HG03575 (cell line): ENCODE data around the gene PSMB2.

Experiments used
- ATAC-seq: cut with Tn5 transposase; IDR thresholded peaks from one replicate; pipeline ENCODE4 v1.9.1; 2021; ENCODE audit not compliant: unreplicated experiment, insufficient number of reproducible peaks, low FRiP score; ENCODE audit errors: extremely low read depth

PSMB2 gene

DNA sequence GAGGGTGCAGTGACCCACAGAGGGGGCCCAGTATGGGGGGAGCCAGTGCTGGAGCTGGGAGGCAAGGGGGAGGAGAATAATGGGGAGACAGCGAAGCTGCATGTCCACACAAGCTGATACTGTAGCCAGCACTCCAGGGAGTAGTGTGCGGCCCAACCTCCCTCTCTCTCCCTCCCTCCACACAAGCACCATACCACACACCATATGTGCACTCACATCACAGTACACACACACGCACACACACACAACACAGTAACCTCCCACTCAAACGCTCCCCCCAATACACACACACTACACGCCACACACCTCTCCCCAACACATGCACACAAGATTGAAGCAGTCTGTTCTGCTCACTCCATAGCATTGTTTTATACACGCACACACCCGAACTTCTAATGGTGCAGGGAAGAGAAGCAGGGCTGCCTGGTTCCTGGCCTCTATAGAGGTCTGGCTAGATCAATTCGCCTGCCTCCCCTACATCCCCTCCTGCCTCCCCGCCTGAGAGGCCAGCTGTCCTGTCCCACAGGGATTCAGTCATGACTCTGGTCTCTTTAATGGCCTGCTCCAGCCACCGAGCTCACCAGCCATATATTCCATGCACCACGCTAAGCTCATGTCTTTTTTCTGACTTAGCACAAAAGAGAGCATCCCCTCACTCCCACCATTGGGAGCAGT lies 79.9 kb downstream of the PSMB2 start:
- ATAC-seq, result no peak

DNA sequence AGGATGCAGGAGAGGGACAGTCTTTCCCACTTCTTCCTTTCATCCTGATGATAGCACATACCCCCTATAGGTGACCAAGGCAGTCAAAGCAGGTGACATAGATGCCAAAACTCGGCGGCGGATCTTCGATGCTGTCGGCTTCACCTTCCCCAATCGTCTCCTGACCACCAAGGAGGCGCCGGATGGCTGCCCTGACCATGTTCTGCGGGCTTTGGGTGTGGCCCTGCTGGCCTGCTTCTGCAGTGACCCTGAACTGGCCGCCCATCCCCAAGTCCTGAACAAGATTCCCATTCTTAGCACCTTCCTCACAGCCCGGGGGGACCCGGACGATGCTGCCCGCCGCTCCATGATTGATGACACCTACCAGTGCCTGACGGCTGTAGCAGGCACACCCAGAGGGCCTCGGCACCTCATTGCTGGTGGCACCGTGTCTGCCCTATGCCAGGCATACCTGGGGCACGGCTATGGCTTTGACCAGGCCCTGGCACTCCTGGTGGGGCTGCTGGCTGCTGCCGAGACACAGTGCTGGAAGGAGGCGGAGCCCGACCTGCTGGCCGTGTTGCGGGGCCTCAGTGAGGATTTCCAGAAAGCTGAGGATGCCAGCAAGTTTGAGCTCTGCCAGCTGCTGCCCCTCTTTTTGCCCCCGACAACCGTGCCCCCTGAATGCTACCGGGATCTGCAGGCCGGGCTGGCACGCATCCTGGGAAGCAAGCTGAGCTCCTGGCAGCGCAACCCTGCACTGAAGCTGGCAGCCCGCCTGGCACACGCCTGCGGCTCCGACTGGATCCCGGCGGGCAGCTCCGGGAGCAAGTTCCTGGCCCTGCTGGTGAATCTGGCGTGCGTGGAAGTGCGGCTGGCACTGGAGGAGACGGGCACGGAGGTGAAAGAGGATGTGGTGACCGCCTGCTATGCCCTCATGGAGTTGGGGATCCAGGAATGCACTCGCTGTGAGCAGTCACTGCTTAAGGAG lies 80.8 kb downstream of the PSMB2 start:
- ATAC-seq, result no peak

DNA sequence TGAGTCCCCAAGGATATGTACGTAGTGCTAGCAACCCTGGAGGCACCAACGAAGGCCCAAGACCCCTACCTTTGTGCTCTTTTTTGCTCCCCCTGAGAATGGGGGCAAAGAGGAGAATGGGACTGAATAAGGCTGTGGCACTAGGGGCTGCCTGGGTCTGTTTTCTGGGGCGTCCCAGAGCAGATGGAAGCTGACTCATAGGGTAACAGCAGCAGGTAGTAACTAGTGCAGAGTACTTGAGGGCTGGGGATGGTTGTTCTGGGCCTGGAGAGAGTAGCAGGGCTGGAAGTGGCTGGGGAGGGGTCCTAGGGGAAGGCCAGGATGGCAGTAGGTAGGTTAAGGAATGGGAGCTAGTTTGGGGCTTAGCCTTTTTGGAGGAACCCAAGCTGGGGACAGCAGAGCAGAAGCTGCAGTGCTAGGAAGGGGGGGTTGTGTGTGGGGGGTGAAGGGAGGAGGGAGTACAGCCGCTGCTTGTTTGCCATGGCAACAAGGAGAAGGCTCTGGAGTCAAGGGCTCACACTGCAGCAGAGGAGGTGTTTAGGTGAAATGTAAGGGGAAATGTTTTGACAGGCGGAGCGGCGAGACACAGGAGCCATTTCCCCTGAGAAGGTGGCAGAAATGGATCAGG lies 81.9 kb downstream of the PSMB2 start:
- ATAC-seq, result no peak

DNA sequence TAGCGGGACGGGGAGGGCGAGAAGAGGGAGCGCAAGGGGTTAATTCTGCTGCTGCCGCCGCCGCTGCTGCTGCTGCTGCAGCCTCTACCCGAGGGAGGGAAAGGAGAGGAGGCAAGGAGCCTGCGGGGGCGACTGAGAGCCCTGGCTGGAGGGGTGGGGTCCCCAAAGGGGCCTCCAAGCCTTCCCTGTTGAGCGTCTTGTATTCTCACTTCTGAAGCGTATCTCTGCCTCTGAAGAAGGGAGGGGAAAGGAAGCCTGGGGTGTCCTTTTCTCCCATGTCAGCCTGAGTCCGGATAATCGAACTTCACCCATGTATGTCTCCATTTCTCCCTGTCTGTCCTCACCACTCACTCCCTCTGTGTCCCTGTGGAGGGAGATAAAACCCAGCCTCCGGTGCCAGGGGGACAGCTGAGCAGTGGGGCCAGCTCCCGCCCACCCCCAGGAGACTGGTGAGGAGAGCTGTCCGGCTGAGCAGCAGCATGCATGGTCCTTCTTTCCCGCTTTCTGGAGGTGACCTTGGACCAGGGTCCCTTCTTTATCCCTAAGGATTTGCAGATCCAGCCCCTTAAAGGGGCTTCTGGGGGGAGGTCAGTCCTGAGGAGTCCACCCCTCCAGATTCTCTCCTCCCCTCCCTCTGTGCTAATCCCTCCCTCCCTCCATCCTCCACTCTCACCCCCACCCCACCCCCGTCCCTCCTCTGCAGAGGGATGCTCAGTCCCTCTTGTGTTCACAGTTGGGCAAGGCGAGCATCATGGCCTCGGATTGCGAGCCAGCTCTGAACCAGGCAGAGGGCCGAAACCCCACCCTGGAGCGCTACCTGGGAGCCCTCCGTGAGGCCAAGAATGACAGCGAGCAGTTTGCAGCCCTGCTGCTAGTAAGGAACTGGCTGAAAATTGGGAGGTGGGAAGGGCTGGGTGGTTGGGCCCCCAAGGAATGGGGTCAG lies 82.7 kb downstream of the PSMB2 start:
- ATAC-seq, result no peak

DNA sequence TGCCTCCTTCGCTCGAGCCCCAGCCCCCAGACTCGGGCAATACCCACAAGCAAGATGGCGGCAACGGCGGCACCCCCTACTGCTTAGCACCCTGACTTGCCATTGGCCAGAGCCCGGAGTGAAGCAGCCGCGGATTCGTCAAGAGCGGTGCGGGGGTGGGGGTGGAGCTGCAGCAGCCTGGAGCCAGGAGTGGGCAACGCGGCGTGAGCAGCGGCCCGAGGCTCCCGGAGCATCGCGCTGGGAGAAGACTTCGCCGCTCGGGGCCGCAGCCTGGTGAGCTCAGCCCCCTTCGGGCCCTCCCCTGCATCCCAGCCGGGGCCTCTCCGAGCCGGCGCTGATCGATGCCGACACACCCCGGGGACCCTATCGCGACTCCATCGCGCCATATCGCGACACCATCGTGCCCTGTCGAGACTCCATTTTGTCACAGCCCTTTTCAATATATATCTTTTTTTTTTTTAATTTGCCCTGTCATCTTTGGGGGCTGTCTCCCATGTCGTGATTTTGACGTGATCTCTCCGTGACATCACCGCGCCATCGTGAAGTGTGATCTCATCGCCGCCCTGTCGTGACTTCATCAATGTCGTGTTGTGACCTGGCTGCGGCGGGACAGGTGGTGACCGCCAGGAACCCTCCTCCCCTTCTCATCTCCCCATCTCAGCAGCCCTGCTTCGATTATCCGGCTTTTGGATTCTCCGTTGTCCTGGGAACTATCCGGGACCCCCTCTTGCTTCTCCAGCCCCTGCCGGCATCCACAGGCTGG lies 83.5 kb downstream of the PSMB2 start, which contains the start of gene NCDN:
Gene NCDN, plus strand, starts transcription at position 189 of the 763 bp plus-strand sequence. Its CDS starts 392 bp downstream, at position 581.
- no peak for ATAC-seq

DNA sequence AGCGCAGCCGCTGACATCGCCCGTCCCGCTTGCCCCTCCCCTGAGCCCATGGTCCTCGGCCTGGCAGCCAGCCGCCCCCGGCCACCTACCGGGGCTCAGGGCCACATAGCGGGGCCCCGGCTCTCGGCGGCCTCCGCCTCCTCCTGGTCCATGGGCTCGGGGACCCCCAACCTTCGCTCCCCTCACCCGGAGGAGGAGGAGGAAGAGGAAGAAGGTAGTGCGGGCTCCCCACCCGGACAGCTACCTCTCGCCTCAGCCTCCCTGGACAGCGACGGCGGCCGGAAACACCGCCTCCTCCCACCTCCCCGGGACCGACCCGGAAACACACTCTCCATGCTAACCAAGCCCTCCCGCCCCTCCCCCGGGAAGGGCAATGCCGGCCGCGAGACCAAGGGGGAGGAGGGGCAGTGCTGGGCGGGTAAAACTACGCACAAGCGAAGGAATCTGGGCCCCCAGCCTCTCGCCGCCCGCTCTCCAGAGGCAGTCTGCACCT lies 84.2 kb downstream of the PSMB2 start, which contains the start of gene KIAA0319L:
Gene KIAA0319L, minus strand, starts transcription at position 286 of the 493 bp plus-strand sequence. CDS start 2,912 bp downstream, outside the sequence.
- no peak for ATAC-seq

DNA sequence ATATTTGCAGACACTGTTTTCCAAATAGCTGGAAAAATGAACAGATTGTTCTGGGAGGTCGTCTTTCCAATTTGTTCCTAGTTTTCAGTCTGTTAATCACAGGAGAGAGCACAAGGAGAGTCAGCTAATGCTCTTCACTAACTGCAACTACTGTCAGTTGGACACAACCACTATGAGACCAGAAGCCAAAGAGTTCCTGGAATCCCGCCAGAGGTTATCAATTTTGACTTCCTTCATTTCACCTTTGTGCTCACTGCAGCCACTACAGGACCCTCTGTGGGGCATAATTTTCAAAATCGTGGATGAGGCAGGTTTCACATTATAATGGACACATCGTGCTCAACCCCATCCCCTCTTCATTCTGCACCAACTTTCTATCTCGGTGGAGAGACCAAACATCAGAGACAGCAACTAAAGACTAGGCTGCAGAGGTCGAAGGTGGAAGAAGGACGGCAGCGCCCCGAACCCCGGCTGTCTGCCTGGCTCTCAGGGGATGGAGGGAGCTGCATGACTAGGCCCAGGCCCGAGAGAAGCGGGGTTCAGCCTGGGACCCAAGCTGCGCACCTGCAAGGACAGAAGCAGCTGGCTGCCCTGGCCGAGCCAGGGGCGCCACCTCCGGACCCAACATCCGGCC lies 84.7 kb downstream of the PSMB2 start:
- no peak for ATAC-seq

DNA sequence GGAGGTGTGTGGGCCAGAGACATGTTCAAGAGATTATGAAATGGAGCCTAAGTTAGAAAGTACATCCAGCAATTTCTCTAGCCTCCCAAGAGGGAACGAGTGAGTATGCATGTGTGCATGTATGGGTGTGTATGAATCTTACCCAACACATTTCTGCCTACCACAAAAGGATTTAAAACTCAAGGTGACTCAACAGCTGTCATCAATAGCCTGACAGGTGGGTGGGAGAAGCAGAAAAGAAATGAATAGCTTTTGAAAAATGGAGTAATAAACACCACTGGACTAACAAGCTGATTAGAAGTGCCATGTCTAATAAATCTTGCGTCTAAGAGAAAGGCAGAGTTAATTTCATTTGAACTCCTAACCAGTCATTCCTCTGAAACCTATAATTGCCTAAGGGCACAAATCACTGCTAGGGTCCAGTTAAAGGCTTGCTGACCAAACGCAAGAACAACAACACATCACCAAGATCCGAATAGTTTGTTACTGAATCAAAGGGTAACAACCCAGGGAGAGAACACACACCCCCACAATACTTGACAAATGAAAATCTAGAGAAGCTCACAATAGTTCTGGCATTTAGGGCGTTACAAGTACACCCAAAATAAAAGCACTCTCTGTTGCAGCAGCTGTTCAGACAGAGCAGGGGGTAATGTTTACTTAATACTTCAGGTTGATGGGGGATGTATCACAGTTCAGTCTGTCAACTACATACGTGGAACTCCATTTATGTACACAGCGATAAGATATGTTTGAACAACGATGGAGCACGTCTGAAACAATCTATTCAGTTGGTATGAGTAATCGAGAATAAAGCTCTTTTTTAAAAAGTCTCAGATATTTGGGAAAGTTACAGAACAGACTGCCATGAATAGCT lies 85.5 kb downstream of the PSMB2 start:
- ATAC-seq, result no peak

DNA sequence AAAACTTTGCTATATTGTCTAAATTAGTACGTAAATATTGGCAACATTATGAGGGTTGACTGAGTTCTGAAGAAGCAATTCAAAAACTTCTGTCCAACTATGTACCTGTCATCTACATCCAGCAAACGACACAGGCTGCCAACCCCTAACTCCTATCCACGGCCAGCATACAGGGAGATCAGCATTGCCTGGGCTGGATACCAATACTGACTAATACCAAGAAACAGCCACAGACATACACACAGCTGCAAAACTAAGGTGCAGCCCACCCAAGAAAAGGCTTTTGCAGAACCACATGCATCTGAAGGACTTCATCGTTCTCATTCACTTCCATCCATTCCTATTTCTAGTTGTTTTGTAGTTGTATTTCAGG lies 86.1 kb downstream of the PSMB2 start:
- no peak for ATAC-seq

DNA sequence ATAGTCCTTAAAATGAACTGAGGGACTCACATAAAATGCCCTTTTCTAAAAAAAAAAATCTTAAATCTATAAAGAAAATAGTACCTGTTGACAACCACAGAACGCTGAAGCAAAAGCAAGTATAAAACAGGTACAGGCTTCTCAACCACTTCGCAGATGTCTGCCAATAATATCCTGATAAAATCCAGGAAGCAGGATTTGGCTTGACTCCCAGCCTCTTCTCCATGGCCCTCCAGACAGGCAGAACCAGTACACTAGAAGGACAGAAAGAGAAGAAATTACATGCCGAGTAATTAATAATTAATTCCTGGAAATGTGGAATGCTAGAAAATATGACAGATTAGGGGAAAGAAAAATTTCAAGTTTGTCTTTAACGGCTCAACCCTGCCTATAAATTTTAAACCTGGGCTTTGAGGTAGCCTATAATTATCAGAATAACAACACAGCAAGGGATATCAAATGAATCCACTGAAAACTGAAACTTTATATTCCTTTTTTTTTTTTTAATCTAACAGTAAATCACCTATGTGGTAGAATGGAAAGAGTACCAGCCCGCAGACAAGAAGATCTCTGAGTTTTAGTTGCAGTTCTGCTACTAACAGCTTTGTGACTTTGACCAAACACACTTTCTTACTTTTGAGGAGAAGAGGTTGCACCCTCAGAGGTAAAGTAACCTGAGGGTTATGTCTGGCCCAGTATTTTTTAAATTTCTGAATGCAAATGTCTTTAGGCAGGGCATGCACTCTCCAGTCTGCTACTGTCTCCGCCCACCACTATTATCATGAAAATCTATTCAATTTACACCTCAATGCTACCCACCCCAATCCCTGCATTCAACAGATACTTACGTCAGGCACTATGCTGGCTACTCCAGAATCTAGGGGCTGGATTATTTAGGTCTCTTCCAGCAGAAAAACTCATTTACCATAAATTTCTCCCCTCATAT lies 86.8 kb downstream of the PSMB2 start:
- no peak for ATAC-seq

DNA sequence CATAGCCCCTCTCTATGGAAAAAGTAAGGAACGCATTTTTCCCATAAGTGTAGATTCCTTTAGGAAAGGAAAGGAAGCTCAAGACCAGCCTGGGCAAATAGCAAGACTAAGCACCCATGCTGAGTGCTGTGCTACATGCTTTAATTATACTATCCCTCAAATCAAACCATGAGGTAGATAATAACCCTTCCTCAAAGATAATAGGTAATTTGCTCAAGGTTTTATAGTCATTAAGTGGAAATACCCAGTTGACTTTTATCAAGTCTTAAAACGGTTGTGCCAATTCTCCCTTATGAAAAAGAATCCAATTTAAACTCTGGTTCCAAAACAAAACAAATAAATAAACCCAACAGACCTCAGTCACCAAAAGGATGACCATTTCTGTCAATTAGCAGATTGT lies 87.5 kb downstream of the PSMB2 start:
- no peak for ATAC-seq
